Muscle of back (tissue), 11 donors: ENCODE measurements around the gene DAW1. TPM values are rescaled to one million over a fixed set of nuclear protein-coding genes. Genes with fewer than 3 reads are reported as not detected.
A peak's percentile ranks its signal among the peaks of the same experiment; 100 is the strongest.
"Not testable (repeated sequence)": the region's sequence is repeated elsewhere in the genome, so short reads cannot be mapped to it uniquely, and the experiment has no call there.

Experiments used
- DNase-seq, 3 donors: peaks; one replicate each; pipeline versions ENCODE4 v3.0.0 to v3.0.0-alpha.2; 2013
- polyA plus RNA-seq, 10 donors: library from polyadenylated mRNA; unstranded; fragments of 120-200 nt; gene quantifications; one replicate each; pipeline ENCODE4 v1.2.1, GENCODE V29; 2013; ENCODE audit not compliant: insufficient read length in 10 of 10

The DAW1 gene
- polyA plus RNA-seq, 10 donors: 0.05 TPM; not detected in 8

DNA sequence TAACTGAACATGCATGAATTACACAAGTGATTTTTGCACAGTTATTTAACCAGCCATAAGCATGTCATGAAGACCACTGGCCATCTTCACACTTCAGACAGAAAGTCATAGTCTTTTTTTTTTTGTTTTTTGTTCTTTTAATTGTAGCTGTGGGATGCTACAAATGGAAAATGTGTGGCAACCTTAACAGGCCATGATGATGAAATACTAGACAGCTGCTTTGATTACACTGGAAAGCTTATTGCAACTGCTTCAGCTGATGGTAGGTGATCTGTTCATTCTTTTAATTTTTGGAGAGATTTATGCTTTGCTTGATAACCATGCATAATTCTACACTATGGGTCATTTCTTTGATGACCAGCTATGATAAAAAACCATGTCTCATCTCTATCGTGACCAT lies 35.6 kb downstream of the DAW1 start:
- DNase-seq: no peak

- DNase-seq: no peak
Observed at GRCh38 chr2:227908266-227909054, 37.0 kb downstream of the DAW1 start.

DNA sequence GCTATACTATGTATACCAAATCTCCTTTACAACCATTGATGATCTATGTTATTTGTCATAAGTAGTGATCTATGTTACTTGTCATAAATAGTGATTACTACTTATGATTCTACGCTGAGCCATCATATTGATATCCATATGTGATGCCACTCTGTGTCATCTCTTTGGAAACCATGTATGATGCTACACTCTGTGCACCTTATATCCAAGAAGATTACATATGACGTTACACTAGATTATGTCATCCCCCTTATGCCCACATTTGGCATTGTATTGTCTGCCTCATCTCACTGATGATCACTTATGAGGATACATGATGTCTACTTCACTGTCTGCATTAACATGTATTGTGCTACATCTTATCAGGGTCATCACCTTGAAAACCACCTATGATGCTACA lies 42.9 kb downstream of the DAW1 start:
- no peak for DNase-seq

DNA sequence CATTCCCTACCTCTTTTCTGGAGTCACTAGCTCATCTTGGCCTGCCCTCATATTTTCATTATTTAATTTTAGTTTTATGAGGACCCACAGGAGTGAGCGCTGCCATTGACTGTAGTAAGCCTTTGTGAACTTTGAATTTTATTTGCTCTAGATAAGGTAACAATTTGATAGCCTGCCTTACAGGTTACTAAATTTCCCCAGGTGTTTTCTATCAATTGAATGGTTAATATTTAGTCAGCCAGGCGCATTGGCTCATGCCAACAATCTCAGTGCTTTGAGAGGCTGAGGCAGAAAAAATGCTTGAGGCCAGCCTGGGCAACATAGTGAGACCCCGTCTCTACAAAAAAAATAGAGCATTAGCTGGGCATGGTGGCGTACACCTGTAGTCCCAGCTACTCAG lies 50.2 kb downstream of the DAW1 start:
- no peak for DNase-seq

- DNase-seq: no peak
Observed at GRCh38 chr2:227932001-227932400, 60.6 kb downstream of the DAW1 start.

DNA sequence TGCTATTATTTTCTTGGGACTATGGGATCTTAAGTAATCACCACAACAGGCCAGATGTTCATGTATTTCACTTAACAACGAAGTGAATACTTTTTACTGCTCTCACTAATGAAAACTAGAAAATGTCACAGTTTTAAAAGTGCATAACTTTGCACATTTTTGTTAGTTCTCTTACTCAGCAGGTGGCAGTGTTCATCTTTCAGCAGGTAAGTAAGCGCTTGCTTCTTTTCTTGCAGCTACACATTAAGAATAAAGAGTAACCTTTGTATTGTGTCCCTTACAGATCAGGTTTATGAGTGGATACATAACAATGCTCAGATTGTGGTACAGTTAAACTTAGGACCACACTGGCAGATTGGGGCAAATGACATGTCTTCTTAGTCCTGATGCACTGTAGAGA lies 61.0 kb downstream of the DAW1 start:
- DNase-seq: no peak

GRCh38 chr2:227933884-227934283 lies 62.5 kb downstream of the DAW1 start:
- DNase-seq: no peak

- DNase-seq: not testable (repeated sequence)
Observed at GRCh38 chr2:227936249-227936648, 64.8 kb downstream of the DAW1 start.

DNA sequence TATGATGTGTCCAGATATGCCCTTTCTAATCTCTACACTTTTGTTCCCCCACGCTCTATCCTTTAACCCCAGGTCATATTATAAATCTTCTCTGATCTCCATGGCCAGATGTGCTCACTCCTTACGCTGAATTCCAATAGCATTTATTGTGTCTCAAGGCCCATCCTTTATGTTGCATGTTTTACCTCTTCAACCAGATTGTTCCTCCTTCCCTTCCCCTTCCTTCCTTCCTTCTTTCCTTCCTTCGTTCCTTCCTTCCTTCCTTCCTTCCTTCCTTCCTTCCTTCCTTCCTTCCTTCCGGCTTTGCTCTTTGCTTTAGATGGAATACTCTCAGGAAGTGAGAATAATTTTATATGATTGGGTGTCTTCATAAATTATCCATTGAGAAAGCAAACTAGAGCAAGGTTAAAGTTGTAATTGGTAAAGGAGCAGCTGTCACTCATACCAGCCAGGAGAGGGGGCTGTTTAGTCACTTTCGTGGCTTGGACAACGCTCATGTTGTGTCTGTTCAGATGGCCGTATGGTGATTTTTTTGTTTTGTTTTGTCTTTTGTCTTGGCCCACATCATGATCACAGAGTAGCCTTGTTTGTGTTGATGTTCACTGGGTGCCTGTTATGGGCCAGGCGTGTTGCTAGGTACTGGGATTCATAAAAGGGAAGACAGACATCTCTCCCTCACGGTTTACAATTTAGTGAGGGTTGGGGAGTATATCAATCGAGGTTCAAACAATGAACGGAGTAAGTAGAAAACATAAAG lies 68.0 kb downstream of the DAW1 start:
- peak; percentile 5 to 36 (median 6) for DNase-seq

GRCh38 chr2:227942021-227942420 lies 70.6 kb downstream of the DAW1 start:
- no peak for DNase-seq

- DNase-seq: no peak
Observed at GRCh38 chr2:227942965-227943364, 71.5 kb downstream of the DAW1 start.

DNA sequence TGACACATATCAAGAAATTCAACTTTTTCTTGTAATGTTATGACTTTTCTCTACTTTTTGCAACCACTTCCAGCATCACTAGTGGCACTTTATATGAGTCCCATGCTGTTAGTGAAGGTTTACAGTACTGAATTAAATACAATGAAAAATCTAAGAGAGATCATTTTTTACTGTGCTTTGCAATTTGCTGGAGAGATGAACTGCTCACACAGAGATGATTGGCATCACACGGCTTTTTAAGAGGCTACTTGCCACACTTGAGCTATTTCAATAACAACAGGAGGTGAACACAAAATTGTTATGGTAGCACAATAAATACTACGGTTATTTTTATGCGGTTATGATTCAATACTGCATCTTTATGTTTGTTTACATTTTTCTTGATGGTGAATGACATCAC lies 88.9 kb downstream of the DAW1 start:
- DNase-seq: no peak

- DNase-seq: no peak
Observed at GRCh38 chr2:227971619-227972230, 100.3 kb downstream of the DAW1 start.

DNA sequence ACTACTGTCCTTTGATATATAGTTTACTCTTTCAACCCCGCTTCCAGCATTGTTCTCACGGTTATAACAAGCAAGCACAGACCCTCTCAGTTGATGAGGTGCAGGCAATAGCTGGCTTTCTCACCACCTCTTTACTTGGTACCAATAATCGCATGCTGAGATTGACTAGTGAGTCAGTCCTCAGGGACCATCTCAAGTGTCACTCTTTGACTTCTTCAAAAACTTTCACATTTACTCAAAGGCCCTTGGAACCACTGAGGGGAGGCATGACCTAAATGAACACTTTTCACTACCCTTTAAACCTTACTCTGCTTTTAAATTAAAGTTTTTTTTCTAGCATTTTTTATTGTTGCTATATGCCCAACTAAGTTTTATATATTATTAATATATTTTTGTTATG lies 101.8 kb downstream of the DAW1 start:
- DNase-seq: no peak

Other genes starting within 250 kb of the DAW1 start
- gene SCYGR5, start 204.8 kb upstream of the DAW1 start, polyA plus RNA-seq: not detected
- 1 to 10 TPM in 2 of 10 donors, under 1 TPM in 8; 0.40 to 1.5 (median 0.75) TPM for gene SLC19A3, start 153.6 kb upstream of the DAW1 start, polyA plus RNA-seq
- gene SCYGR6, start 146.9 kb upstream of the DAW1 start, polyA plus RNA-seq: not detected
- not detected for gene SCYGR7, start 143.3 kb upstream of the DAW1 start, polyA plus RNA-seq
- gene SCYGR8, start 125.7 kb upstream of the DAW1 start, polyA plus RNA-seq: not detected
- gene CCL20, start 57.8 kb upstream of the DAW1 start, polyA plus RNA-seq: 1 to 10 TPM in 3 of 10 donors, under 1 TPM in 5, not detected in 2; 0.36 to 5.8 (median 0.90) TPM